Measurements from ENCODE around the gene YY1. TPM values are rescaled to one million over a fixed set of nuclear protein-coding genes. Genes with fewer than 3 reads are reported as not detected.

Gene YY1
- total RNA-seq, 1 donor from 2014 or later, result 79.8 TPM

- Mint-ChIP-seq H3K27me3 (no peaks in the 10 kb centered on the region), H3K9me3 (no peaks in the 10 kb centered on the region), H3K4me1 (ENCODE audit: unreplicated experiment) (no peaks in the 10 kb centered on the region), H3K4me3 (no peak overlapping the region), H3K27ac (no peak overlapping the region), H3K36me3 (no peaks in the 10 kb centered on the region)
- DNase-seq (ENCODE audit: extremely low spot score, unreplicated experiment), result no peak
- TF ChIP-seq CTCF (conservative IDR thresholded peaks at IDR 0.05), result no peak
Measured at GRCh38 chr14:100327128-100327527, 88.2 kb downstream of the YY1 start.

GRCh38 chr14:100328495-100329163, 89.7 kb downstream of the YY1 start:
- no peak overlapping the region for H3K4me3 Mint-ChIP-seq
- no peak for DNase-seq (ENCODE audit: extremely low spot score, unreplicated experiment)
- no peak overlapping the region for H3K27ac Mint-ChIP-seq
- no peaks in the 10 kb centered on the region for H3K27me3 Mint-ChIP-seq
- no peak for TF ChIP-seq CTCF (conservative IDR thresholded peaks at IDR 0.05)
- no peaks in the 10 kb centered on the region for H3K9me3 Mint-ChIP-seq
- H3K4me1 Mint-ChIP-seq (ENCODE audit: unreplicated experiment), result no peaks in the 10 kb centered on the region
- H3K36me3 Mint-ChIP-seq, result no peaks in the 10 kb centered on the region

- Mint-ChIP-seq H3K36me3 (no peaks in the 10 kb centered on the region), H3K27ac (no peak overlapping the region), H3K4me1 (ENCODE audit: unreplicated experiment) (no peaks in the 10 kb centered on the region), H3K9me3 (no peaks in the 10 kb centered on the region), H3K27me3 (no peaks in the 10 kb centered on the region), H3K4me3 (no peak overlapping the region)
- TF ChIP-seq CTCF (conservative IDR thresholded peaks at IDR 0.05), result no peak
- DNase-seq (ENCODE audit: extremely low spot score, unreplicated experiment), result no peak
Measured at GRCh38 chr14:100329233-100330006, 90.5 kb downstream of the YY1 start.

- Mint-ChIP-seq H3K4me3 (no peak overlapping the region), H3K27ac (no peak overlapping the region), H3K27me3 (no peaks in the 10 kb centered on the region), H3K36me3 (no peaks in the 10 kb centered on the region), H3K4me1 (ENCODE audit: unreplicated experiment) (no peaks in the 10 kb centered on the region), H3K9me3 (no peaks in the 10 kb centered on the region)
- DNase-seq (ENCODE audit: extremely low spot score, unreplicated experiment), result no peak
- no peak for TF ChIP-seq CTCF (conservative IDR thresholded peaks at IDR 0.05)
Measured at GRCh38 chr14:100330007-100330344, 91.0 kb downstream of the YY1 start.

- Mint-ChIP-seq H3K27me3 (no peaks in the 10 kb centered on the region), H3K9me3 (no peaks in the 10 kb centered on the region), H3K4me1 (ENCODE audit: unreplicated experiment) (no peaks in the 10 kb centered on the region), H3K4me3 (no peak overlapping the region), H3K27ac (no peak overlapping the region), H3K36me3 (no peaks in the 10 kb centered on the region)
- TF ChIP-seq CTCF (conservative IDR thresholded peaks at IDR 0.05), result no peak
- no peak for DNase-seq (ENCODE audit: extremely low spot score, unreplicated experiment)
Measured at GRCh38 chr14:100330388-100330931, 91.5 kb downstream of the YY1 start.

Data from type B pancreatic cell (in vitro differentiated cells).